GM19328 (cell line): ENCODE results near the gene EVA1A.

Source experiments
- ATAC-seq: cut with Tn5 transposase; IDR thresholded peaks from one replicate; pipeline ENCODE4 v1.9.1; 2021; ENCODE audit warnings: mild to moderate bottlenecking, moderate library complexity; ENCODE audit not compliant: unreplicated experiment

EVA1A gene

DNA sequence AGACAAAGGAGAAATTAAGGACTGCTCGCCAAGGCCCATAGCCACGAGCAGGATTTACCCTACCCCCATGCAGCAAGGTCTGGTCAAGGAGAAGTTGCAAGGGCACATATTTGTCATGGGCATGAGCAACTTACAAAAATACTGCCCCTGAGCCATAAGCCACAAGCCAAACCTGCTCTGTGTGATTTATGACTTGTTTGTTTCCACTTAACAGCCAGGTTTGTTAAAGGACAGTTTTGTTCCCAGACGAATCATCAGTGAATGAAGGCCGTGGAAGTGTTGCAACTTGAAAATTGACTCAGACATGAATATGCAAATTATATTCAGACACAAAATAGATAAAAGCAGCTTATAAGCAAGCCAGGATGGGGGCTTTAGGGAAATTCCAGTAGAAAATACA is 31.3 kb upstream of the EVA1A start:
- no peak for ATAC-seq

DNA sequence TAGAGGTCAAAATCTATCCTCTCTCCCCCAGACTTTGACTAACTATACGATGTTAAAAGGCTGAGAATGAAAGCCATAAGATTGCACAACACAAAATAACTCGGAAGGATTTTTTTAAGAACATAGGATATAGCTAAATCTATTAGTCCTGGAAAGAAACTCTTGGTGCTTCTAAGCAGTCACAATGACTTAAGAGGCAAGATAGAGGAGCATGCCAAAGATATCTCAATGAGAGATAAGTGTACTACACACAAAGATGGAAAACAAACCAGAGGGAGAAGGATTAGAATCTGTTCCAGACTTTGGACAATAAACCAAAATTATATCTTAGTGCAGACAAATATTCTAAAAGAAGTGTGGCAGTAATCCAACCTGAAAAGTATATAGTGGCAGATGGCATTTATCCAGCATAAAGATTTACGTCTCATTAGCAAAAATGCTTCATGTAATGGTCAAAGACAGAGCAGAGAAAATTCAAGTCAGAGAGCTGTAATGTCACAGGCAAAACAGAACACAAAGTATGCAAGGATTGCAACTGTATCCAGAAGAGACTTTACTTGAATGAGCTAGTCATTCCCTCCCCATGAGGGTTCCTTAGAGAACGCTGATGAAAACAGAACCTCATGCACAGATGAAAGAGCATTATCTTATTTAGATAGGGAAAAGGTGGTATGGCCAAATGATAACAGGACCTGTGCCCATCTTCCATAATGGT is 28.8 kb upstream of the EVA1A start:
- no peak for ATAC-seq

DNA sequence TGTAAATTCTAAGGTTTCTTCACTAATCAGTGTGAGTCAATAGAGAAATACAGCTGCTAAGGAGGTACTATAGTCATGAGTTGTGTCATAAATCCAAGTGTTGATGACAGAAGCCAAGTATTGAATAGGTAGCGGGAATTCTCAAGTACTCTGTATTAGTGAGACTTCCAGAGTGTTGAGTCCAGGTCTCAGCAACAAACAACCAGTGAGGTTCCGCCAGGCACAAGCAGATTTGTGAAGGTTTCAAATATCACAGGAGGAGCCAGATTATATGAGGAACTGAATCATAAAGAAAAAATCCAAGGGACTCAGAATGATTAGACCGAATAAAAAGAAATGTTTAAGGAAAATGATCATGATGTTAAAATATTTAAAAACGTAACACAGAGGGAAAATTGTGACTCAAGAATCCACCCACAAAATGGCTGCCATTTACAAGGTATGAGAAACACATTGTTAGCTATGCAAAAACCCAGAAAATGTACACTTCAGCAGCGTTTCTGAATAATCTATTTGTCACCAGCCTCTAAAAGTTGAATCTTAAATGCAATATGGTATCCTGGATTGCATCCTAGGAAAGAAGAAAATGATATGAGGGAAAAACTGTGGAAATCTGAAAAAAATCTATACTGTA is 27.3 kb upstream of the EVA1A start:
- ATAC-seq: no peak

DNA sequence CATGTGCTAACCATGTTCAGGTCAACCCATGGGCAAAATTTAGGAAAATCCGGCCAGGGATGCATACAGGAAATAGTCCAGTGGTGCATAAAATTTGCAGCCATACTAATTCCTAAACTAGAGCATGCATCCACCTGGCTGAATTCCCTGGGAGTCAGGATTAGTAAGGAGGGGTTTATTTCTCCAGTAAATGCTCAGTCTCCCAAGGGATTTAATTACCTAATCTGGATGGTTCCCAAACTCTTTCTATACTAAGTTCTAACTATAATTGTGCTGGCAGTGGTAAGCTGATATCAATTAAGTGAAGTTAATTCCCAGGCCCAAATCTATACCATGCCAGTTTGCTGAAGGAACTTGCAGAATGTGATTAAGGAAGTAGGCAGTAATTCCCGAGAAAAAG is 26.2 kb upstream of the EVA1A start:
- no peak for ATAC-seq

DNA sequence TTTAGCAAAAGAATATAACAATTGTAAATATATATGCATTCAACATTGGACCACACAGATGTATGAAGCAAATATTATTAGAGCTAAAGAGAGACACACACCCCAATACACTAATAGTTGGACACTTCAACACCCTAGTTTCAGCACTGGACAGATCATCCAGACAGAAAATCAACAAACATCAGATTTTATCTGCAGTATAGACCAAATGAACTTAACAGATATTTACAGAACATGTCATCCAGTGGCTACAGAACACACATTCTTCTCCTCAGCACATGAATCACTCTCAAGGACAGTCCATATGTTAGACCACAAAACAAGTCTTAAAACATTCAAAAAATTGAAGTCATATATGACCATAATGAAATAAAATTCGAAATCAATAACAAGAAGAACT is 22.1 kb upstream of the EVA1A start:
- no peak for ATAC-seq

DNA sequence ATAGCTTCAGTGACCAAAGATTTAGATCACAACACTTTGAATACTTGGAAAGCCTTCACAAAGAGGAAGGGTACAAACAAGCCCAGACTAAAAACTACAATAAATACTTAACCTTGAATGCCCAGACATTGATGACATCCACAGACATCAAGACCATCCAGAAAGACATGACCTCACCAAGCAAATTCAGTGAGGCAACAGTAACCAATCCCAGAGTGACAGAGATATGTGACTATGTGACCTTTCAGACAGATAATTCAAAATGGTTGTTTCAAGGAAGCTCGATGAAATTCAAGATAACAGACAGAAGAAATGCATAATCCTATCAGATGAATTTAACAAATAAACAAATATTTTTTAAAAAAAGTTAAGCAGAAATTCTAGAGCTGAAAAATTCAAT is 19.9 kb upstream of the EVA1A start:
- ATAC-seq: no peak

DNA sequence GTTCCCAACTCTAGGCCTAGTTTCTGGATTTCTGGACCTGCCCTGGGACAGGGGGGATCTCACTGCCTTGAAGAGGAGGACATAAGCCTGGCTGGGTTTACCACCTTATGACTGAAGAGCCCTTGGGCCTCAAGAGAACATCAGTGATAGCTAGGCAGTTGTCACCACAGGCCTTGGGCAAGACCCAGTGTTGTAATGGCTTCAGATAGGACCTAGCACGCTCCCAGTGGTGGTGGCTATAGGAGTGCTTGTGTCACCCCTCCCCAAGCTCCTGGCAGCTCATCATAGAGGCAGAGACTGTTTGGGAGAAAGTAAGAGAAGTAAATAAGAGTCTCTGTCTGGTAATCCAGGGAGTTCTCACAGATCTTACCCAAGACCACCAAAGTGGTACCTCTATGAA is 19.4 kb upstream of the EVA1A start:
- no peak for ATAC-seq

DNA sequence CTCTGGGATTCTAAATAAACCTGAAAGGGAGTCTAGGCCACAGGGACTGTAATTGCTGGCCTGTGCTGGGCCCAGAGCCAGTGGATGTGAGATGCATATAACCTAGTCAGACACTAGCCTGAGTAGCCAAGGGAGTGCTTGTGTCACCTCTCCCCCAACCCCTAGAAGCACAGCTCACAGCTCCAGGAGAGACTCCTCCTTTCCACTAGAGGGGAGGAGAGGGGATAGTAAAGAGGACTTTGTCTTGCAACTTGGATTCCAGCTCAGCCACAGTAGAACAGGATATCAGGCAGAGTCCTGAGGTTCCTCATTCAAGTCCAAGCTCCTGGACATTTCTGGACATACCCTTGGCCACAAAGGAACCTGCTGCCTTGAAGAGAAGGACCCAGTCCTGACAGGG is 18.4 kb upstream of the EVA1A start:
- no peak for ATAC-seq

DNA sequence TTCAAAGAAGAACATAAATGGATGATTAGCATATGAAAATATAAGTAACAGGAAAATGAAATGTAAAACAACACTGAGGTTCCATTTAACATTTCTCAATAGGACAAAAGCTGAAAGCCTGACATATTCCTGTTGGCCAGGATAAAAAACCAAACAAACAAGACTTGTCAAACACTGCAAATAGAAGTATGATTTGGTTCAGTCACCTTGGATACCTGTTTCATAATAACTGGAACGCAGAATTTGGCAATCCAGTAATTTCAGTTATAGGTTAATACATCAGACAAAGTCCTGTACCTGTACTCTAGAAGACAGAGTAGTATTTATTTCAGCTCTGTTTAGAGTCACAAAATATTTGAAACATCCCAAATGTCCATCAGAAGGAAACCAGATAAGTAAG is 16.5 kb upstream of the EVA1A start:
- no peak for ATAC-seq

DNA sequence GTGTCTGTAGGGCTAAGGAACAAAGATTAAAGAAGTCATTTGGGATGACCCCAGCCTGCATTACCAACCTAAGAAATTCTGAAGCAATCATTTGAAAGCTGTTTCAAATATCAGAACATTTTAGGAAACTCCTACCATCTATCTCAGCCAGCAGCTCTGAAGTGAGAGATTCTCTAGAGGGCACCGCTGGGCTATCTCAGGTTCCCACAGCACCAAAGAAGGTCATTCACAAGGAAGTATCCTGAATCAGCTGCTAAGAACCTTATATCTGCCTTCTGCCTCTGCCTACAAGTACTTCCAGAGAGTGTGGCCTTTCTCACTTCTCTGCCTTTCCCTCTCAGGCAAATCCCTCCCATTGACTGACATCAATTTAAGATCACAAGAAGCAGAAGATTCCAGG is 13.4 kb upstream of the EVA1A start:
- ATAC-seq: no peak

DNA sequence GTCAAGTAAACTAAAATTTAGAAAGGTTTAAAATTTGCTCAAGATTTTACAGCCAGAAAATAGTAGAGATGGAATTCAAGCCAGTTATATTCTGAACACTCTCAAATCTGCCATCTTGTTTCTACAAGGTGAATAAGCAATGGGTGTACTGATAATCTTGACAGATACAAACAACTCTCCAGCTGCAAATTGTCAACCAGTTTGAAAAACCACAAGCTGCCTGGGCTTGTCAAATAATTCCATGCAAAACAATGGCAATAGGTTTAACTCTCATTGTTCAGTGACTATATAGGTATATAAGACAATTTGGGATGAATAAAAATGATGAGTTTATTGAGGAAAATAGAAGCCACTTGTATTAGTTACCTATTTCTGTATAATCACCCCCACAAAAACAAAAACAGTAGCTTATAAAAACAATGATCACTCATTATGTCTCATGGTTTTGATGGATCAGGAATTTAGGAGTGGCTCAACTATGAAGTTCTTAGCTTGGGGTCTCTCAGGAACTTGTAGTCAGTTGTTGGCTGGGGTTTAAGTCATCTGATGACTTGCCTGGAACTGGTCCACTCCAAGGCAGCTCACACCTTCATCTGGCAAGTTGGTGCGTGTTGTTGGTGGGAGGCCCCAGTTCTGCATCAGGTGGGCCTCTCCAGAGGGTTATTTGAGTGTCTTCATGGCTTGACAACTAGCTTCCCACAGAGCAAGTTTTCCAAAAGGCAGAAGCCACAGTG is 12.6 kb upstream of the EVA1A start:
- no peak for ATAC-seq

DNA sequence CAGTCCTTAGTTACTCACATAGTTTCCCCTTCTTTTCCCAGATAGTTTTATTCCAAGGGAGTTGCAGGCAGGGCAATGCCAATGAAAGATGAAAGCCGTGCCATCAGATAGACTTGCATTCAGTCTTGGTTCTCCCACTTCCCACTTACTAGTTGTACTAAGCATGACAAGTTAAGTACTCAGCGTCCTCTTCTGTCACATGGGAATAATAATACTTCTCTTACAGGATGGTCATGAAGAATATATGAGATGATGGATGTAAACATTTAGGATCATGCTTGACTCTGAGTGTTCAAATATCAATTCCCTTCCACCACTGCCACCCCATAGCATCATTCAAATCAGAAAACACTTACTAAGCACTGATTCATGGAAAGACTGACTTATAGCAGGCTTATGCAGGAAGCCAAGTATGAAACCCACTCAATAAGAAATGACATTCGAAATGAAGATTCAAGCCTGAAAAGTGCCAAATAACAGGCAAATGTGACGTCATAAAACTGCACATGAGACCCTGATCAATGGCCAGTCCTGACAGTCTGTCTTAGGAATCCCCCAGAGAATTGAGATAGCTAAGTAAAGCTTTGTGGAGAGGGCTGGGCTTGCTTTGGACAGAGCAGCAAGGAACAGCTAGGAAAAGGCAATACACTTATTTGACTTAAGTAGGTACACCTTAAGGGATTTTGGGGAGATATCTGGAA is 11.1 kb upstream of the EVA1A start:
- ATAC-seq: no peak

DNA sequence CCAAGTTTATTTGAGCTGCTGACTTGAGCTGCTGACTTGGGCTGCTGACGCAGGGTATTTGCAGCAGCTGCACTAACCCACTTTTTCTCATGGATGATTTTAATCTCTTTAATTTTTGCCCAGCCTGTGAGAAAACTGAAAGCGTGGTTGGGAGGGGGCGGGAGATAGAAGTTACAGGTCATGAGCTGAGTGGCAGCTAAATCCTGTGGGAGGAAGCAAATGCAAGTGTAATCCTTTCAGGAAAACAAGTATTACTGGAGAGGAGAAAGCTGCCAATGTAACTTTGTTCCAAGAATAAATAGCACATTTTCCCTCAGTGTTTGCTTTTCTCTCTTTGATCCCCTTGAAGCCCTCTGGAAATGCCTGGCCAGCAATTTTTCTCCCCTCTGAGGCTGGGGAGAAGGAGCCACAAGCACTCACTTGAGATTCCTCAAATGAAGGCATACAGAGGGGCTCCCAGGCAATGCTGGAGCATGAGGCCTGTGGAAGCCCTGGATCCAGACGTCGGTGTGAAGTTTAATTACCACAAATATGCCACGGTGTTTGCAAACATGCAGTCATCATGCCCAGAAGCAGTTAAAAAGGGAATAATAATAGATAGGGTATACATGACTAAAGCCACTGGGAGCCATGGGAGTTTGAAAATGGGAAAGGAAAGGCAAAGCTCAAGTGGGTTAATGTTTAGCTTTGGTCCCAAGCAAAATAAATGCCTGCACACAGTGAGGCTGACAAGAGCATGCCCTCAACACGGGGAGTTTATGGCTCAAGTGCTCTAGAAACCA is 10.4 kb upstream of the EVA1A start:
- ATAC-seq: no peak

DNA sequence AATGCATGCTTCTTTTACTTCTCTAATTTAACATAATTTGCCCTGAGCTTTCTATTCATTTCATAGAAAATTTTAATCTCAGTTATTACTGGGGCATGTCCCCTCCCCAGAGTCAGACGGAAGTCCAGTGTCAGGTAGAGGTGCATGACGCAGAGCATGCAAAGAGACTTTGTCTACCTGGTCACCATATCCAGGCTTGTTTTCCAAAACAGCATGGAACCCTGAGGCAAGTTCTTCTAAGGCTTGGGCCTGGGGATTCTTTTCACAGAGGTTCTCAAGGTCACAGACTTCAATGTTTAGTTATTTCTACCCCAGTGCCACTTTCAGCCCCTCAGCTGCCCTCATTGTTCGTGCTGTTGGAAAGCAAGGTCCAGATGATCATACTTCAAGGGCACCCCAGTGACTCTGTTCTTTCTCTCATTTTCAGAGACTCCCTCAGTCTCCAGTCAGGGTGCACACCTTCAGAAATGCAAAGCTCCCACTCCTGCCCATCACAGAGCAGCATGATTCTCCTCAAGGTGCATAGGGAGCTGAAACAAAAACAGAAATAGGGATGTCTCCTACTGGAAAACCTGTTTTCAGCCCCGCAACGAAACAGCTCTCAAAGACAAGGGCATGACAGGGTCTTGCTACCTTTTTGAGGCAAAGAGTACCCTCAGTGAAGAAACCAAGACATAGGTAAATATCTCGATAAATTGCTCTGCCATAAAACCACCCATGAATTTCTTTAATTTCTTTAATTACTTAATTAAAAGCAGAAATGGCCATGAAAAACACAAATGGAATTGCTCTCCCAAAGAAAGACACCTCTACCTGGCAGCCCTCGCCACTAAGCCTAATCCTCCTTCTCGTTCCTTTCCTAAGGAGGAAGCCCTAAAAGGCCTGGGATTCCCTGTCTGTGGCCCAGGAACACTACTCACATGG is 9.5 kb upstream of the EVA1A start:
- ATAC-seq: no peak

DNA sequence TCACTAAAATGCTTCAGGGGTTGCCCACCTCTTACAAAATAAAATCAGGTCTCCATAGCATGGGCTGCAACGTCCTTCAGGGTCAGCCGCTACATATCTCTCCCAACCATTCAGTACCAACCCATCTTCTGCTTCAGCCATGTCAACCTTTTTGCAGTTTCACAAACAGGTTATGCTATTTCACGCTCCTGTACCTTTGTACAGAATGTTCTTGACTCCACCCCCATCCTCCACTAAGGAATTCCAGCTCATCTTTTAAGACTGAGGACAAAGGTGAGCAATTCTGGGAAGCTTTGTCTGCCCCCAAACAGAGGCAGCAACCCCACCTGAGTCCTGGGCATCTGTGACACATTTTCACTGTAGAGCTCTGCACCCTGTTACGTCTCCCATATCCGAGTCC is 8.8 kb upstream of the EVA1A start:
- no peak for ATAC-seq

DNA sequence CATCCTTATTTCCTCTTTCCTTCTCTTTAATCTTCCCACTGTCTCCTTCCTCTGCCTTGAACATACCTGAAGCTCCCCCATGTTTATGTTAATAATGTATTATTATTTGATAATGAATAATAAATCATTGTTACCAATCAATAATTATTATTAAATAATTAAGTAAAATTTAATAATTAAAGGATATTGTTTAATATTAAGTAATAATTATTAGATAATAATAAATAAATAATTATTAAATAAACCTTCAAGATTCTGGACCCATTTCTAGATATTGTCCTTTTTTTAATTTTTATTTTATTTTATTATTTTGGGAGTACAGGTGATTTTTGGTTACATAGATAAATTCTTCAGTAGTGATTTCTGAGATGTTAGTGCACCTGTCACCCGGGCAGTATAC is 7.4 kb upstream of the EVA1A start:
- ATAC-seq: no peak

DNA sequence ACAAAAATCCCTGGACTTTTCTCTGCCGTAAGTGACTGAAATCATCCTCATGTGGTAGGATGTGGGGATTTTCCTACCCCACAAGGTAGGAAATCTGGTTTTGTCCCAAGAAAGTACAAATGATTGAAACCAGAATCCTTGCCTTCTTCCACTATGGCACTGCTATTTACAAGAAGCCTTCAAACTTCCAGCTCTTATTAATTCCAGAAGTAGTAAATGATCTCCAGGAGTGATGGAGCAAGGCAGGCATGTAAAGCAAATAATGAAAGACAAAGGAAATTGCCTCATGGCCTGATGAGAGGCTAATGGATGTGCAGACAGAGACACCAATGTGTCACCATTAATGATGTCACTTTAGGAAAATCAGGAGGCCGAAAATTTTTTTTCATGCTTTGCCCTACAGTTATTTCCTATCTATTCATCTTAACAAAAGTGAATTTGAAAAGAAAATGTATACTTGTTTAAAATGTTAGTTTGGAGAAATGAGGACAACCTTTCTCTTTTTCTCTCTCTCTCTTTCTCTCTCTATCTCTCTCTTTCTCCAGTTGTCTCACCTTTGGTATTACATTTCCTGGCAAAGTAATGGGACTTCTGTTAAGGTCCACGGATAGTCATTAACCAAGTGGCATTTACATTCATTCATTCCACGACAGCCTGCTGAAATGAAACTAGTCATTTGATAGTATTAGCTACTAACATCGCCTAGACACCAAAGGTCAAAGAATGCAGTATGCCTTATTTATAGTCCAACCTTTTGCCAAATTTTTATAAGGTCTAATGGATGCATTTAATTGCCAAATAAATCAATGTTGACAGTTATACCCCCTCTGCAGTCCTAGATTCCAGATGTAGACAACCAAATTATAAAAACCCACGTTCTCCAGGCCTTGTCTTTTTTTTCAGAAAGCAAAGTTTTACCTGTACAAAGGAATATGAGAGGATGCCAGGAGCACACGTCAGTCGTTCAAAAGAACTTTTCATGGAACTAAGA is 5.0 kb upstream of the EVA1A start:
- no peak for ATAC-seq

DNA sequence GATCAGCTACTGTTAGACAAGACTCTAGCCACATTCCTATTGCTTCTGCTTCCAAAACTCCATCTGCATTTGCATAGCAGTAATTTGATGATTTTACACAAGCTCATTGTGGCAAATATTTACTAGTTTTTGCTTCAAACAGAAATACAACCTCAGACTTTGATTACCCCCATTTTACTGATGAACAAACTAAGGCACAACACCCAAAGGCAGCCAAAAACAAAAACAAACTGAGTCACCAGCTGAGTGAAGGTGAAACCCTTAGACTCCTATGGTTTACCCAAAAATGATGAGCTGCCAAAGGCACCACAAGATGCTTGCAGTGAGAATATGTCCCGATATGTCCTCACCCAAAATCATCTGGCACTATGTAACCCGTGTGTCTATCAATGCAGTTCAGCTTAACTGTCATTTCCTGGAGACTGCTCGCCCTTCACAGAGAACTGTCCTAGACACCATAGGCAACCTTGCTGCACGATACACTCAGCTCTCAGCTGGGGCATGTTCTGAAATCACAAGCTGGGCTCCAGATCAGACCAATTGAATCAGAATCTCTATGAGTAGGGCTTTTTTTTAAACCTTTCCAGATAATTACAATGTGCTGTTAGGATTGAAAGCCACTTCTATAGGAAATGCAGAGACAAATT is 4.1 kb upstream of the EVA1A start:
- ATAC-seq: no peak
